Loucy (cell line): ENCODE measurements around the gene TUBD1.
A peak's percentile ranks its signal among the peaks of the same experiment; 100 is the strongest.

Source experiments
- H2AFZ ChIP-seq: fragments of 200-600 bp; sonication (generic); 2 replicates; pipeline ENCODE4 v1.6.0; 2016; ENCODE audit warnings: antibody characterized with exemption, mild to moderate bottlenecking, low read length, moderate library complexity
- H3F3A ChIP-seq: fragments of 200-600 bp; 2 replicates; pipeline ENCODE4 v1.6.0; 2016; ENCODE audit warnings: antibody characterized with exemption, low read depth, mild to moderate bottlenecking
- H3K27me3 ChIP-seq: fragments of 200-600 bp; sonication (generic); 2 replicates; pipeline ENCODE4 v1.6.1; 2014; ENCODE audit warnings: low read length, mild to moderate bottlenecking; ENCODE audit not compliant: insufficient read depth, poor library complexity, severe bottlenecking
- H3K36me3 ChIP-seq: fragments of 200-600 bp; sonication (generic); 2 replicates; pipeline ENCODE4 v1.6.1; 2016; ENCODE audit warnings: low read length; ENCODE audit not compliant: insufficient read depth
- H3K4me1 ChIP-seq: fragments of 200-600 bp; sonication (generic); 2 replicates; pipeline ENCODE4 v1.5.1; 2014; ENCODE audit warnings: low read length, mild to moderate bottlenecking; ENCODE audit not compliant: insufficient read depth, poor library complexity, severe bottlenecking
- H3K4me2 ChIP-seq: fragments of 200-600 bp; sonication (generic); 2 replicates; pipeline ENCODE4 v1.6.0; 2014; ENCODE audit warnings: antibody characterized with exemption, low read length, low read depth, mild to moderate bottlenecking; ENCODE audit not compliant: poor library complexity, severe bottlenecking
- H3K4me3 ChIP-seq: fragments of 200-600 bp; sonication (generic); 2 replicates; pipeline ENCODE4 v1.5.1; 2014; ENCODE audit warnings: low read length, mild to moderate bottlenecking, mixed read lengths; ENCODE audit not compliant: poor library complexity, severe bottlenecking
- H3K79me2 ChIP-seq: fragments of 200-600 bp; sonication (generic); 2 replicates; pipeline ENCODE4 v1.6.1; 2014; ENCODE audit warnings: low read length; ENCODE audit not compliant: insufficient read depth
- H3K9ac ChIP-seq: fragments of 200-600 bp; sonication (generic); 2 replicates; pipeline ENCODE4 v1.6.0; 2014; ENCODE audit warnings: mild to moderate bottlenecking, low read depth, low read length, moderate library complexity; ENCODE audit not compliant: poor library complexity, severe bottlenecking
- H3K9me2 ChIP-seq: fragments of 200-600 bp; sonication (generic); replicated peaks from 2 replicates; pipeline ENCODE4 v1.6.1; 2016; ENCODE audit warnings: low read depth, low read length, mixed read lengths
- H3K9me3 ChIP-seq: fragments of 200-600 bp; sonication (generic); 2 replicates; pipeline ENCODE4 v1.6.1; 2014; ENCODE audit warnings: mild to moderate bottlenecking, antibody characterized with exemption, low read length, low read depth; ENCODE audit not compliant: insufficient read depth
- H4K20me1 ChIP-seq: fragments of 200-600 bp; sonication (generic); 2 replicates; pipeline ENCODE4 v1.6.0; 2014; ENCODE audit warnings: antibody characterized with exemption, low read length, mild to moderate bottlenecking; ENCODE audit not compliant: insufficient read depth, poor library complexity, severe bottlenecking
- CTCF ChIP-seq: fragments of 200-600 bp; sonication (generic); conservative IDR thresholded peaks from 2 replicates; pipeline ENCODE4 v1.5.1; 2014; ENCODE audit warnings: mild to moderate bottlenecking, antibody characterized with exemption, low read length
- EZH2phosphoT487 ChIP-seq: fragments of 200-600 bp; IDR thresholded peaks from 2 replicates; pipeline ENCODE4 v1.6.1; 2018; ENCODE audit warnings: antibody characterized with exemption, mild to moderate bottlenecking, moderate library complexity, borderline replicate concordance

The TUBD1 gene

GRCh38 chr17:59838052-59838916 lies 54.5 kb downstream of the TUBD1 start:
- H4K20me1 ChIP-seq = peaks cover 28% of the 10 kb centered on the region
- TF ChIP-seq CTCF (no peak), EZH2phosphoT487 (no peak)
- peaks cover 22% of the 10 kb centered on the region for H3K36me3 ChIP-seq
- H3K4me1 ChIP-seq = peaks cover 35% of the 10 kb centered on the region
- H3K4me2 ChIP-seq = peak overlapping the region; percentile 85
- H3K79me2 ChIP-seq = peaks cover 45% of the 10 kb centered on the region
- H3K27me3 ChIP-seq = peaks cover 9% of the 10 kb centered on the region
- 0 out of 2 replicates have a peak, but pooled peaks cover 3% of the 10 kb centered on the region for H3F3A ChIP-seq
- H3K9ac ChIP-seq = peak overlapping the region; percentile 99
- H3K4me3 ChIP-seq = peak overlapping the region; percentile 99
- H3K9me3 ChIP-seq = no peaks in the 10 kb centered on the region
- H2AFZ ChIP-seq = no peak overlapping the region
- no peaks in the 10 kb centered on the region for H3K9me2 ChIP-seq

GRCh38 chr17:59837308-59838051 lies 55.3 kb downstream of the TUBD1 start:
- peaks cover 42% of the 10 kb centered on the region for H3K4me1 ChIP-seq
- no peak overlapping the region for H2AFZ ChIP-seq
- peak overlapping the region; percentile 99 for H3K9ac ChIP-seq
- peaks cover 50% of the 10 kb centered on the region for H3K79me2 ChIP-seq
- H3F3A ChIP-seq = 0 out of 2 replicates have a peak, but pooled peaks cover 7% of the 10 kb centered on the region
- H3K4me2 ChIP-seq = peak overlapping the region; percentile 85
- H3K4me3 ChIP-seq = peak overlapping the region; percentile 99
- H3K9me3 ChIP-seq = no peaks in the 10 kb centered on the region
- H3K9me2 ChIP-seq = no peaks in the 10 kb centered on the region
- peaks cover 28% of the 10 kb centered on the region for H4K20me1 ChIP-seq
- H3K27me3 ChIP-seq = peaks cover 9% of the 10 kb centered on the region
- TF ChIP-seq CTCF (no peak), EZH2phosphoT487 (no peak)
- peaks cover 22% of the 10 kb centered on the region for H3K36me3 ChIP-seq

GRCh38 chr17:59832883-59833379 lies 59.8 kb downstream of the TUBD1 start:
- peaks cover 29% of the 10 kb centered on the region for H3K79me2 ChIP-seq

More at GRCh38 chr17:59832883-59833379, 59.8 kb downstream of the TUBD1 start:
- H3K9ac ChIP-seq = peak overlapping the region; percentile 15
- H3K27me3 ChIP-seq = peaks cover under 1% of the 10 kb centered on the region
- H3K36me3 ChIP-seq = no peaks in the 10 kb centered on the region
- H4K20me1 ChIP-seq = no peaks in the 10 kb centered on the region
- H3K4me2 ChIP-seq = peak overlapping the region; percentile 44
- no peaks in the 10 kb centered on the region for H3K9me2 ChIP-seq
- peaks cover 30% of the 10 kb centered on the region for H3F3A ChIP-seq
- no peak overlapping the region for H2AFZ ChIP-seq
- no peaks in the 10 kb centered on the region for H3K9me3 ChIP-seq
- no peak for TF ChIP-seq CTCF
- no peak for TF ChIP-seq EZH2phosphoT487
- no peak overlapping the region for H3K4me3 ChIP-seq
- H3K4me1 ChIP-seq = peaks cover 55% of the 10 kb centered on the region
